HG03354 (cell line): ENCODE data around the gene MTTP.
A peak's percentile ranks its signal among the peaks of the same experiment; 100 is the strongest.

ENCODE experiments used
- ATAC-seq: cut with Tn5 transposase; IDR thresholded peaks from one replicate; pipeline ENCODE4 v1.9.1; 2021; ENCODE audit warnings: mild to moderate bottlenecking; ENCODE audit not compliant: unreplicated experiment, poor library complexity, severe bottlenecking

MTTP gene

DNA sequence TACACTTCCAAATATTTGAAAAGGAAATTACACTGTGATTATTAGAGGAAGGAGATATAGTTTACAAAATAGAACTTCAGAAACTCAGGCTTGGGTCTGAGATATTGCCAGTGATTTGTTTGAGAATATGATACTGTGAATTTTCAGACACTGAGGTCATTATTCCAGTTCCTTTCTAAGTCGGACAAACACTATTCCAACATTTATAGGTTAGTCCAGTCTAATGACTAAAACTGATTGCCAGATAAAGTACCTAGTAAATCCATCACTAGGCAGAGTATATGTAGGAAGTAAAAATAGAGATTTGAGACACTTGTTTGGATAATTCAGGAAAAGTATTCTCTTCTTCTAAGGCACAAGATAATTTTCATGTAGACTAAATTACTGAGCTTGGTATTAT, 13.2 kb downstream of the MTTP start:
- ATAC-seq: no peak

- ATAC-seq: no peak
These were observed 17.1 kb downstream of the MTTP start for GRCh38 chr4:99591757-99592156.

GRCh38 chr4:99593781-99594641, 19.4 kb downstream of the MTTP start:
- peak; percentile 82 for ATAC-seq

DNA sequence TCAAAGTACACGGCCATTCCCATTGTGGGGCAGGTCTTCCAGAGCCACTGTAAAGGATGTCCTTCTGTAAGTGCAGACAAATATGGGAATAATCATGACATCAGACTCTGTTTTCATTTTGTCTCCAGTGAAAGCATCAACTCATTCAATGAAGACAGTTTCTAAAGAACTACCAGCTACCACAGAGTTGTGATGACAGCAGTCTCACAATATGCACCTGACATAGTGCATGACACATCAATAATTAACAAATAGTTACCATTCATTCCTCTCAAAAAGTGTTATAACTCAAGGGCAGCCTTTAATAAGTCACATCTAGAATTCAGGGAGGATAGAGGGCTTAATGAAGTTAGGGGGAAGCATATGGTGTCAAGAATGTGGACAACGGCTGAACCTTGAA, 20.2 kb downstream of the MTTP start:
- peak; percentile 51 for ATAC-seq

DNA sequence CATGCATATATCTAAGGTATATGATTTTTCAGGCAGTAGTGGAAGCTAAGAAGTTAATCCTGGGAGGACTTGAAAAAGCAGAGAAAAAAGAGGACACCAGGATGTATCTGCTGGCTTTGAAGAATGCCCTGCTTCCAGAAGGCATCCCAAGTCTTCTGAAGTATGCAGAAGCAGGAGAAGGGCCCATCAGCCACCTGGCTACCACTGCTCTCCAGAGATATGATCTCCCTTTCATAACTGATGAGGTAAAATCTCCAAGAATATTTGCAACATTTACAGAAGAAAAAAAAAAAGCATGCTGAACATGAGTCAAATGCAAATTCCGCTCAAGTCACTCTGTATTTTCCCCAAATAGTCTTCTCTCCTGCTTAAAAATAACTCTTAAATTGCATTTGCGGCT, 32.1 kb downstream of the MTTP start:
- ATAC-seq: no peak

DNA sequence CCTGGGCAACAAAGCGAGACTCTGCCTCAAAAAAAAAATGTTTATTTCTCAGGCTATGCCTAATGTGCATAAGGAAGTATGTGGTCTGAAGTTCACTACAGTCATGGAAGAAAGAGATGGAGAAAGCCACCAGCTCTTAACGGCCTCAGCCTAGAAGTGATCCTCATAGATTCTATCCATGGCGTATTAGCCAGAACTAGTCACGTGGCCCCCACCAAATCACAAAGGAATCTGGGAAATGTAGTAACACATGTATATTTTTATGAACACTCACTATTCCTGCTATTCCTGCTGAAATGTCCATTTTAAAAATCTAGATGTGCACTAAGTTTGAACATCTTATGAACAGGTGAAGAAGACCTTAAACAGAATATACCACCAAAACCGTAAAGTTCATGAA, 33.8 kb downstream of the MTTP start:
- no peak for ATAC-seq

DNA sequence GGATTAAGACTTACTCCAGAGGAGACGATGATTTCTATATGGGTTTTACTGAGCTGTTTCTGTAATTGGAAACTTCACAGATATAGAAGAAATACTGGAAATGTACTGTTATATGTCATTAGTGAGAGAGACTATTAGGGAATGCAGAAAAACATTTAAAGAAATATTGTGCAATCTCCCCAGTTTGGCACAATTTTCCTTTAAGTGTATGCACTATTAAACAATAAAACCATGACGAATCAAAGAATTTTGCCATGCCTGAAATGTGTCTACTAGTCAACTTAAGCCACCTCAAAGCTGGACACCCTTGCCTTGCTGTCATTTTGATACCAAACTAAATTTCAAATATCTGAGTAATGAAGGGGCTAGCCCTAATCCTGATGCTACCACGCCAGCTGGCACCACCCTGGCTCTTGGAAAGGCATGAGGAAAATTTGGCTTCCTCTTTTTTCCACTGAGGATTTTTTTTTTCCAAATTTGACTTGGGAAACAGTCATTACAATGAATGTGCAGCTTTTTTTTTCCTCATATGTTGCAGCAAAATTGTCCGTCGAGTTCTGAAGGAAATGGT, 36.1 kb downstream of the MTTP start:
- ATAC-seq: no peak

- ATAC-seq: no peak
These were observed 37.7 kb downstream of the MTTP start for GRCh38 chr4:99612281-99612680.

DNA sequence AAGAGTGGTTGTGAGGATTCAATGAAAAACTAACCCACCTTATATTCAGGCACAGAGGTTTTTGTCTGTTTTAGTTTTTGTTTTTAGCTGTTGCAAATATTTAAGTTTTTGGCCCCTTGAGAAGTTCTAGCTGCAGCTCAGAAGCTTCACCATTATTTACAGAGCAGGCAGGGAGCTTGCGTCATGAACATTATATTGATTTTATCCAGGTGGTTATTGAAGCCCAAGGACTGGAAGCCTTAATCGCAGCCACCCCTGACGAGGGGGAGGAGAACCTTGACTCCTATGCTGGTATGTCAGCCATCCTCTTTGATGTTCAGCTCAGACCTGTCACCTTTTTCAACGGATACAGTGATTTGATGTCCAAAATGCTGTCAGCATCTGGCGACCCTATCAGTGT, 38.1 kb downstream of the MTTP start:
- ATAC-seq: no peak

GRCh38 chr4:99614491-99614890, 39.9 kb downstream of the MTTP start:
- ATAC-seq: no peak

GRCh38 chr4:99615170-99615820, 40.7 kb downstream of the MTTP start:
- ATAC-seq: no peak

- ATAC-seq: no peak
These were observed 42.8 kb downstream of the MTTP start for GRCh38 chr4:99617374-99617773.

DNA sequence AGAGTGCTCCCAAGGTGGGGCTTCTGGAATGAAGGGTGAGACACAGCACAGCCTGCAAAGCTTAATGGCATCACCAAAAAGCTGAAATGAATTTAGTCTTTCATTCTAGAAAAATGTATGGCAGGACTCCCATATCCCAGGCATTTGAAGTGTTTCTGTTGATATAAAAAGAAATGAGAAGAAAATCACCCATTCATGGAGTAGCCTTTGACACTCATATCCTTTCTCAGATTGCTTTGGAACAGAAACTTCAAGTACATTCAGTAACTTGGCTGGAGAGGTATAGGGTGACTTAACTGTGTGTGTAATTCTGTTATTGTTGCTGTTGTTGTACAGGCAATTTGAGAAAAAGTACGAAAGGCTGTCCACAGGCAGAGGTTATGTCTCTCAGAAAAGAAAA, 47.7 kb downstream of the MTTP start:
- ATAC-seq: no peak

DNA sequence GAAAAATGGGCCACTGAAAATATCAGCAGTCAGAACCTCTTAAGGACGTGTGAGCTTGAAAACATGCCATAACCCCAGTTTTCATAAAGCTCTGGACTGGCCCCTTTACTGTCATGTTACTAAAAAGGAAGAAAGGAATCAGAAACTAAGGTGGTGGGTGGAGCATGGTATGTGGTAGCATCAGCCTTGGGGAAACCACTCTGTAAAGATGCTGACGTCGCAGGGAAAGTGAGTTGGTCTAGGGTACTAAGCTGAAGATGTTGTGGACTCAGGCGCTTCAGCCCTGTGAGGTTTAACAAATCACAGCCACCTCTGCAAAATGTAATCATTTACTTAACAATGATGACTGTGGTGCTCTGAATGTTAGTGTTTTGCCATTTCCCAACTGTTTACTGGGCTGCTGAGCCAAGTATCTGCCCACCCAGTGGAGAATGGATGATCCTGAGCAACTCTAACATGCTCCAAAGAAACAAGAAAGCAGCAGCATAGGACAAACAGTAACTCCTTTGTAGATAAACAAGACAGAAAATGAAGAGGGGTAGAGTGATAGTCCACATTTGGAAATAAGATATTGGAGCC, 49.6 kb downstream of the MTTP start:
- ATAC-seq: no peak

DNA sequence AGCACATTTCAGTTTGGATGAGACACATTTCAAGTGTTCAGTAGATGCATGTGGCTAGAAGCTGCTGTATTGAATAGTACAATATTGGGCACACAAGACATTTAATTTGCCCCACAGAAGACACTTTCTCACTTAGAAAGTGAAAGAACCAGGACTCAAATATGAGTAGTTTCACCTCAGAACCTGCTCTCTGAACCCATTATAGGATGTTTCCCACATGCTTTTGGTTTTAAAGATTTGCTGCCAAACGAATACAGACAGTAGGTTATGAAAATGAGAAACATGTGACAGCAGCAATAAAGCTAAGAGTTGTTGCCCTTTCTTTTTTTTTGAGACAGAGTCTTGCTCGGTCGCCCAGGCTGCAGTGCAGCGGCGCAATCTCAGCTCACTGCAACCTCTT, 50.7 kb downstream of the MTTP start:
- peak; percentile 63 for ATAC-seq

- no peak for ATAC-seq
These were observed 53.4 kb downstream of the MTTP start for GRCh38 chr4:99628040-99628439.

DNA sequence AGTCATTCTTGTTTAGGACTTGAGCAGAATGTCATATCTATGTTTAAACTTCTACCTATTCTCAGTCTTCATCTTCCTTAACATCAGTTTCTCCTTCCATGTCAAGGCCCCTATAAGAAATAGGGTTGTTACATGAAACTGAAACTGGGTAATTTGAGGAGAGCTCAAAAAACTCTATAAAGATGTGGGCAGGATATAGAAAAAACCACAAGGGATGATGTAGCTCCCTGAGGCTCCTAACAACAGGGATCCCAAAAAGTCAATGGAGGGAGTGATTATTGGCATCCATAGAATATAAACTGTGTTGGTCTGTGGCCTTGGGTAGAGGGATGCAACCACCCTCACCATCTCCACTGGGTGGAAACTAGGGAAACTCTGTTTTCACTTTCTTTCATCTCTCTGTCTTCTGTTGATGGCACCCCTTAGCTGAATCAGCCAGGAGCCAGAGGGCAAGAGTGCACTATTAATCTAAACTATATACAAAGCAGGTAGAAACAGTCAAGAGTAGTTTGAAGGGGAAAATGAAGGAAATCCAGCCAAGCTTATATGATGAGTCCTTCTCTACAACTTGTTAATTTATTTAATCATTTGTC, 55.4 kb downstream of the MTTP start:
- ATAC-seq: no peak

- ATAC-seq: no peak
These were observed 56.3 kb downstream of the MTTP start for GRCh38 chr4:99630857-99631360.

GRCh38 chr4:99633772-99634171, 59.1 kb downstream of the MTTP start:
- ATAC-seq: no peak

DNA sequence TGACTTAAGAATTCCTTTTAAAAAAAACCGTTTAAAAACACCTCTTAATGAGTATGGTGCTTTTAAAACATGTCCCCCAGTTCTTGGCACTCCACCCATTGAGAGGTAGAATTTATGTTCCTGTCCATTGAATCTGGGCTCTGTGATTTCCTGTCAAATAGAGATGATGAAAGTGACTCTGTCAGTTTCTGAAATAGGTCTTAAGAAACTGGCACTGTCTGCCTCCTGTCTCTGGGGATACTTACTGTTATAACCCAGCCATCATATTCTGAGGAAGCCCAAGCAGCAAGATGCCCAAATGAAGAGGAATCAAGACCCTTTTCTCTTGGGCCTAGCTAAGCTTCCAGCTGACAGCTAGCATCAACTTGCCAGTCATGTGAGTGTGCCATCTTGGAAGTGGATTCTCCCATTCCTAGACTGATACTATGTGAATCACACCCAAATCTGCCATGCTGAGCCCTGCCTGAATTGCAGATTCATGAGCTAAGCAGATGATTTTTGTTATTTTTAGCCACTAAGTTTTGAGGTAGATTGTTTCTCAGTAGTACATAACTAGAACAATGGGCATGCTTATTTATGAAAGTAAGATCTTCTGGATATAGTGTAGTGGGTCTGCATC, 60.2 kb downstream of the MTTP start:
- ATAC-seq: no peak
